IPS-15b (cell line): ENCODE results near the gene NKX6-2.
"Not testable (repeated sequence)": the region's sequence is repeated elsewhere in the genome, so short reads cannot be mapped to it uniquely, and the experiment has no call there.

Experiments used
- H3K27me3 ChIP-seq: one replicate; pipeline ENCODE4 v1.6.1; 2013; ENCODE audit warnings: low read length; ENCODE audit not compliant: control insufficient read depth, insufficient read depth
- H3K36me3 ChIP-seq: one replicate; pipeline ENCODE4 v1.6.1; 2013; ENCODE audit warnings: low read length; ENCODE audit not compliant: control insufficient read depth, insufficient read depth
- H3K4me1 ChIP-seq: one replicate; pipeline ENCODE4 v1.6.1; 2013; ENCODE audit warnings: mild to moderate bottlenecking, low read length; ENCODE audit not compliant: control insufficient read depth, insufficient read depth
- H3K4me3 ChIP-seq: one replicate; pipeline ENCODE4 v1.5.1; 2013; ENCODE audit warnings: low read depth, low read length
- H3K9ac ChIP-seq: one replicate; pipeline ENCODE4 v1.6.1; 2013; ENCODE audit warnings: low read depth, mild to moderate bottlenecking, low read length
- H3K9me3 ChIP-seq: one replicate; pipeline ENCODE4 v1.6.1; 2013; ENCODE audit warnings: mild to moderate bottlenecking, low read length; ENCODE audit not compliant: control insufficient read depth, insufficient read depth

The NKX6-2 gene

GRCh38 chr10:132825783-132826523 lies 40.0 kb upstream of the NKX6-2 start:
- not testable (repeated sequence) for H3K9ac ChIP-seq, H3K4me1 ChIP-seq, H3K9me3 ChIP-seq, H3K4me3 ChIP-seq, H3K27me3 ChIP-seq, H3K36me3 ChIP-seq

- H3K36me3 ChIP-seq: no peaks in the 10 kb centered on the region
- no peak overlapping the region for H3K4me3 ChIP-seq
- H3K27me3 ChIP-seq: no peaks in the 10 kb centered on the region
- no peaks in the 10 kb centered on the region for H3K4me1 ChIP-seq
- H3K9me3 ChIP-seq: peaks cover 4% of the 10 kb centered on the region
- H3K9ac ChIP-seq: no peak overlapping the region
Measured at GRCh38 chr10:132820056-132820455, 34.1 kb upstream of the NKX6-2 start.

- no peaks in the 10 kb centered on the region for H3K4me1 ChIP-seq
- H3K9ac ChIP-seq: no peak overlapping the region
- peaks cover under 1% of the 10 kb centered on the region for H3K9me3 ChIP-seq
- H3K4me3 ChIP-seq: no peak overlapping the region
- no peaks in the 10 kb centered on the region for H3K36me3 ChIP-seq
- H3K27me3 ChIP-seq: no peaks in the 10 kb centered on the region
Measured at GRCh38 chr10:132817701-132818211, 31.8 kb upstream of the NKX6-2 start.

GRCh38 chr10:132816718-132817117 lies 30.8 kb upstream of the NKX6-2 start:
- Histone ChIP-seq H3K36me3 (no peaks in the 10 kb centered on the region), H3K4me1 (no peaks in the 10 kb centered on the region), H3K9me3 (no peaks in the 10 kb centered on the region), H3K4me3 (no peak overlapping the region), H3K9ac (no peak overlapping the region), H3K27me3 (no peaks in the 10 kb centered on the region)

GRCh38 chr10:132815168-132815857 lies 29.4 kb upstream of the NKX6-2 start:
- no peak overlapping the region for H3K4me3 ChIP-seq
- no peak overlapping the region for H3K9ac ChIP-seq
- H3K27me3 ChIP-seq: no peaks in the 10 kb centered on the region
- no peaks in the 10 kb centered on the region for H3K4me1 ChIP-seq
- no peaks in the 10 kb centered on the region for H3K9me3 ChIP-seq
- no peaks in the 10 kb centered on the region for H3K36me3 ChIP-seq

GRCh38 chr10:132814469-132814856 lies 28.5 kb upstream of the NKX6-2 start:
- Histone ChIP-seq H3K9me3 (no peaks in the 10 kb centered on the region), H3K27me3 (no peaks in the 10 kb centered on the region), H3K4me3 (no peak overlapping the region), H3K9ac (no peak overlapping the region), H3K36me3 (no peaks in the 10 kb centered on the region), H3K4me1 (no peaks in the 10 kb centered on the region)

GRCh38 chr10:132813560-132814468 lies 27.9 kb upstream of the NKX6-2 start:
- Histone ChIP-seq H3K36me3 (no peaks in the 10 kb centered on the region), H3K9ac (no peak overlapping the region), H3K4me1 (no peaks in the 10 kb centered on the region), H3K9me3 (no peaks in the 10 kb centered on the region), H3K4me3 (no peak overlapping the region), H3K27me3 (no peaks in the 10 kb centered on the region)

GRCh38 chr10:132813001-132813401 lies 27.1 kb upstream of the NKX6-2 start:
- Histone ChIP-seq H3K4me3 (no peak overlapping the region), H3K4me1 (no peaks in the 10 kb centered on the region), H3K9ac (no peak overlapping the region), H3K9me3 (no peaks in the 10 kb centered on the region), H3K27me3 (no peaks in the 10 kb centered on the region), H3K36me3 (no peaks in the 10 kb centered on the region)

GRCh38 chr10:132812520-132812919 lies 26.6 kb upstream of the NKX6-2 start:
- Histone ChIP-seq H3K27me3 (no peaks in the 10 kb centered on the region), H3K4me3 (no peak overlapping the region), H3K9me3 (no peaks in the 10 kb centered on the region), H3K9ac (no peak overlapping the region), H3K36me3 (no peaks in the 10 kb centered on the region), H3K4me1 (no peaks in the 10 kb centered on the region)

- H3K27me3 ChIP-seq: no peaks in the 10 kb centered on the region
- H3K36me3 ChIP-seq: no peaks in the 10 kb centered on the region
- H3K4me3 ChIP-seq: no peak overlapping the region
- H3K4me1 ChIP-seq: no peaks in the 10 kb centered on the region
- H3K9me3 ChIP-seq: no peaks in the 10 kb centered on the region
- no peak overlapping the region for H3K9ac ChIP-seq
Measured at GRCh38 chr10:132811891-132812481, 26.0 kb upstream of the NKX6-2 start.
